ENCODE results near the gene TSEN34. TPM values are rescaled to one million over a fixed set of nuclear protein-coding genes. Genes with fewer than 3 reads are reported as not detected.

The TSEN34 gene
- total RNA-seq, 1 donor from 2014 or later, result 52.6 TPM

- Histone ChIP-seq H3K4me3 (ENCODE audit: insufficient read depth, low read depth, low read length) (no peak overlapping the region), H3K27me3 (ENCODE audit: insufficient read depth, low read length) (no peaks in the 10 kb centered on the region), H3K9ac (ENCODE audit: low read length) (no peak overlapping the region), H3K4me2 (ENCODE audit: low read length) (no peak overlapping the region), H3K4me1 (ENCODE audit: insufficient read depth, low read length) (peaks cover 2% of the 10 kb centered on the region), H3K27ac (ENCODE audit: low read depth, low read length) (no peak overlapping the region), H3K36me3 (ENCODE audit: insufficient read depth, low read length) (peaks cover 45% of the 10 kb centered on the region), H3K79me2 (ENCODE audit: insufficient read depth, low read length) (peaks cover 12% of the 10 kb centered on the region), H4K20me1 (ENCODE audit: insufficient read depth, low read length) (peaks cover 68% of the 10 kb centered on the region), H3K9me3 (ENCODE audit: insufficient read depth, low read depth, low read length) (no peaks in the 10 kb centered on the region), H2AFZ (ENCODE audit: low read depth, low read length) (no peak overlapping the region)
- Mint-ChIP-seq H3K27me3 (ENCODE audit: low read depth, unreplicated experiment) (no peaks in the 10 kb centered on the region), H3K36me3 (ENCODE audit: low read depth, unreplicated experiment) (peaks cover 31% of the 10 kb centered on the region), H3K9me3 (ENCODE audit: unreplicated experiment) (no peaks in the 10 kb centered on the region), H3K4me3 (ENCODE audit: unreplicated experiment) (no peak overlapping the region), H3K27ac (ENCODE audit: unreplicated experiment) (no peak overlapping the region), H3K4me1 (ENCODE audit: low read depth, unreplicated experiment) (no peaks in the 10 kb centered on the region)
- TF ChIP-seq, protein P1, sequence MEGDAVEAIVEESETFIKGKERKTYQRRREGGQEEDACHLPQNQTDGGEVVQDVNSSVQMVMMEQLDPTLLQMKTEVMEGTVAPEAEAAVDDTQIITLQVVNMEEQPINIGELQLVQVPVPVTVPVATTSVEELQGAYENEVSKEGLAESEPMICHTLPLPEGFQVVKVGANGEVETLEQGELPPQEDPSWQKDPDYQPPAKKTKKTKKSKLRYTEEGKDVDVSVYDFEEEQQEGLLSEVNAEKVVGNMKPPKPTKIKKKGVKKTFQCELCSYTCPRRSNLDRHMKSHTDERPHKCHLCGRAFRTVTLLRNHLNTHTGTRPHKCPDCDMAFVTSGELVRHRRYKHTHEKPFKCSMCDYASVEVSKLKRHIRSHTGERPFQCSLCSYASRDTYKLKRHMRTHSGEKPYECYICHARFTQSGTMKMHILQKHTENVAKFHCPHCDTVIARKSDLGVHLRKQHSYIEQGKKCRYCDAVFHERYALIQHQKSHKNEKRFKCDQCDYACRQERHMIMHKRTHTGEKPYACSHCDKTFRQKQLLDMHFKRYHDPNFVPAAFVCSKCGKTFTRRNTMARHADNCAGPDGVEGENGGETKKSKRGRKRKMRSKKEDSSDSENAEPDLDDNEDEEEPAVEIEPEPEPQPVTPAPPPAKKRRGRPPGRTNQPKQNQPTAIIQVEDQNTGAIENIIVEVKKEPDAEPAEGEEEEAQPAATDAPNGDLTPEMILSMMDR (IDR thresholded peaks at IDR 0.05; ENCODE audit: insufficient read depth, low read depth, low read length), result no peak
- TF ChIP-seq EZH2 (IDR thresholded peaks at IDR 0.05; ENCODE audit: insufficient read depth, low read length), result no peak
- no peak for FAIRE-seq
- no peak for DNase-seq (ENCODE audit: low read depth)
Observed at GRCh38 chr19:54148158-54148557, 43.0 kb upstream of the TSEN34 start.

GRCh38 chr19:54149021-54149812 is 41.9 kb upstream of the TSEN34 start:
- Histone ChIP-seq H3K36me3 (ENCODE audit: insufficient read depth, low read length) (peaks cover 45% of the 10 kb centered on the region), H3K4me3 (ENCODE audit: insufficient read depth, low read depth, low read length) (no peak overlapping the region), H3K79me2 (ENCODE audit: insufficient read depth, low read length) (peaks cover 10% of the 10 kb centered on the region), H3K9ac (ENCODE audit: low read length) (no peak overlapping the region), H3K4me1 (ENCODE audit: insufficient read depth, low read length) (peaks cover 6% of the 10 kb centered on the region), H3K4me2 (ENCODE audit: low read length) (no peak overlapping the region), H3K27ac (ENCODE audit: low read depth, low read length) (no peak overlapping the region), H4K20me1 (ENCODE audit: insufficient read depth, low read length) (peaks cover 69% of the 10 kb centered on the region), H3K9me3 (ENCODE audit: insufficient read depth, low read depth, low read length) (no peaks in the 10 kb centered on the region), H2AFZ (ENCODE audit: low read depth, low read length) (no peak overlapping the region), H3K27me3 (ENCODE audit: insufficient read depth, low read length) (no peaks in the 10 kb centered on the region)
- Mint-ChIP-seq H3K4me3 (ENCODE audit: unreplicated experiment) (no peak overlapping the region), H3K27me3 (ENCODE audit: low read depth, unreplicated experiment) (no peaks in the 10 kb centered on the region), H3K36me3 (ENCODE audit: low read depth, unreplicated experiment) (peaks cover 32% of the 10 kb centered on the region), H3K4me1 (ENCODE audit: low read depth, unreplicated experiment) (peaks cover 1% of the 10 kb centered on the region), H3K27ac (ENCODE audit: unreplicated experiment) (no peak overlapping the region), H3K9me3 (ENCODE audit: unreplicated experiment) (no peaks in the 10 kb centered on the region)
- no peak for DNase-seq (ENCODE audit: low read depth)
- FAIRE-seq, result no peak
- TF ChIP-seq EZH2 (IDR thresholded peaks at IDR 0.05; ENCODE audit: insufficient read depth, low read length), result no peak
- TF ChIP-seq, protein P1 (IDR thresholded peaks at IDR 0.05; ENCODE audit: insufficient read depth, low read depth, low read length), result no peak

All from astrocyte (in vitro differentiated cells and primary cell).